CD14-positive monocyte (primary cell): Measurements from ENCODE around the gene DBT. TPM values are rescaled to one million over a fixed set of nuclear protein-coding genes. Genes with fewer than 3 reads are reported as not detected.

ENCODE experiments used
- DNase-seq, 3 donors: peaks; one replicate each; pipeline ENCODE4 v3.0.0-alpha.2; 2011 to 2022
- H2AFZ ChIP-seq: 2 replicates; pipeline ENCODE4 v1.6.0; 2012; ENCODE audit warnings: mild to moderate bottlenecking, low read depth, low read length, inconsistent platforms; ENCODE audit not compliant: insufficient read depth, poor library complexity, severe bottlenecking
- H3K27ac ChIP-seq, 2 donors: 1 replicate in 1 of 2; 2 replicates in 1 of 2; pipeline ENCODE4 v1.5.1; 2012 to 2013; ENCODE audit warnings: low read length in 2 of 2, control low read depth in 1 of 2, inconsistent platforms in 1 of 2, low read depth in 1 of 2, mild to moderate bottlenecking in 1 of 2
- H3K27me3 ChIP-seq, 2 donors: one replicate each; pipeline versions ENCODE4 v1.6.0 to v1.6.1; 2011 to 2013; ENCODE audit warnings: low read length in 2 of 2; ENCODE audit not compliant: control insufficient read depth in 2 of 2, insufficient read depth in 2 of 2
- H3K36me3 ChIP-seq, 2 donors: replicated peaks in 1 of 2; 1 replicate in 1 of 2; 2 replicates in 1 of 2; pipeline versions ENCODE4 v1.5.1 to v1.6.1; 2012 to 2013; ENCODE audit warnings: low read length in 2 of 2, control low read depth in 1 of 2, inconsistent platforms in 1 of 2, mild to moderate bottlenecking in 1 of 2; ENCODE audit not compliant: insufficient read depth in 2 of 2, control insufficient read depth in 1 of 2
- H3K4me1 ChIP-seq, 2 donors: 1 replicate in 1 of 2; 2 replicates in 1 of 2; pipeline versions ENCODE4 v1.5.1 to v1.6.1; 2012 to 2013; ENCODE audit warnings: low read length in 2 of 2, control low read depth in 1 of 2, inconsistent platforms in 1 of 2, mild to moderate bottlenecking in 1 of 2, moderate library complexity in 1 of 2; ENCODE audit not compliant: insufficient read depth in 2 of 2, control insufficient read depth in 1 of 2
- H3K4me2 ChIP-seq: replicated peaks from 2 replicates; pipeline ENCODE3; 2012; ENCODE audit warnings: low read length, moderate library complexity, mild to moderate bottlenecking; ENCODE audit not compliant: poor library complexity, severe bottlenecking; ENCODE audit errors: extremely low read depth
- H3K4me3 ChIP-seq, 3 experiments: fragments of 200-600 bp in 1 of 3; sonication (generic) in 1 of 3; replicated peaks in 1 of 3; 1 replicate in 2 of 3; 2 replicates in 1 of 3; pipeline ENCODE4 v1.5.1; 2011 to 2013; ENCODE audit warnings: low read length in 3 of 3, mild to moderate bottlenecking in 3 of 3, control low read depth in 2 of 3, low read depth in 2 of 3, inconsistent platforms in 1 of 3, moderate library complexity in 1 of 3
- H3K79me2 ChIP-seq: 2 replicates; pipeline ENCODE4 v1.6.0; 2012; ENCODE audit warnings: mild to moderate bottlenecking, control low read depth, inconsistent platforms, low read length, moderate library complexity; ENCODE audit not compliant: insufficient read depth
- H3K9ac ChIP-seq: 2 replicates; pipeline ENCODE4 v1.6.0; 2017; ENCODE audit warnings: low read length, mild to moderate bottlenecking; ENCODE audit not compliant: insufficient read depth, poor library complexity, severe bottlenecking
- H3K9me3 ChIP-seq, 2 donors: replicated peaks in 1 of 2; 1 replicate in 1 of 2; 2 replicates in 1 of 2; pipeline versions ENCODE4 v1.5.1 to v1.6.1; 2012 to 2013; ENCODE audit warnings: low read length in 2 of 2, control low read depth in 1 of 2; ENCODE audit not compliant: control insufficient read depth in 1 of 2, insufficient read depth in 1 of 2
- H4K20me1 ChIP-seq: 2 replicates; pipeline ENCODE4 v1.6.0; 2012; ENCODE audit warnings: mild to moderate bottlenecking, low read length, control low read depth, moderate library complexity; ENCODE audit not compliant: insufficient read depth
- H3K27ac Mint-ChIP-seq, 7 donors: one replicate each; pipeline ENCODE4 v1.8.0; 2020; ENCODE audit warnings: mild to moderate bottlenecking in 7 of 7, mixed read lengths in 7 of 7, moderate library complexity in 6 of 7, inconsistent platforms in 2 of 7
- H3K27me3 Mint-ChIP-seq, 3 donors: one replicate each; pipeline ENCODE4 v1.8.0; 2021 to 2022; ENCODE audit warnings: low read depth in 3 of 3, mild to moderate bottlenecking in 3 of 3, mixed read lengths in 3 of 3, moderate library complexity in 3 of 3, inconsistent platforms in 1 of 3
- H3K36me3 Mint-ChIP-seq, 2 donors: one replicate each; pipeline ENCODE4 v1.8.0; 2020; ENCODE audit warnings: mixed read lengths in 2 of 2, inconsistent platforms in 1 of 2, mild to moderate bottlenecking in 1 of 2
- H3K4me1 Mint-ChIP-seq: one replicate; pipeline ENCODE4 v1.8.0; 2020; ENCODE audit warnings: mild to moderate bottlenecking, mixed read lengths
- H3K4me3 Mint-ChIP-seq, 2 donors: one replicate each; pipeline ENCODE4 v1.8.0; 2020; ENCODE audit warnings: mild to moderate bottlenecking in 2 of 2, mixed read lengths in 2 of 2, moderate library complexity in 1 of 2
- H3K9me3 Mint-ChIP-seq, 7 donors: one replicate each; pipeline ENCODE4 v1.8.0; 2020 to 2022; ENCODE audit warnings: mixed read lengths in 7 of 7, mild to moderate bottlenecking in 6 of 7, moderate library complexity in 6 of 7, inconsistent platforms in 2 of 7
- CTCF ChIP-seq: fragments of 200-600 bp; IDR thresholded peaks from one replicate; pipeline ENCODE4 v1.8.0; 2022; ENCODE audit warnings: antibody characterized with exemption, mild to moderate bottlenecking
- WGBS: methylation state at CpG from one replicate; pipeline ENCODE4 v1.1.5; 2013; ENCODE audit warnings: missing lambda C conversion rate; ENCODE audit not compliant: insufficient coverage; 5-methylcytosine and 5-hydroxymethylcytosine counted together
- intact Hi-C, 2 donors: fragments of 100-400 bp; cut with micrococcal nuclease; formaldehyde crosslinking; loops; one replicate each; pipeline versions ENCODE4 v1.15.0 to v1.15.1; 2023
- polyA plus RNA-seq, 3 donors: library from polyadenylated mRNA; depleted of rRNA in 1 of 3; unstranded in 2 of 3; stranded (reverse) in 1 of 3; fragments of 300-500 nt in 2 of 3; fragments of >200 nt in 1 of 3; fragmentation: Illumina TruSeq in 2 of 3; gene quantifications; 1 replicate in 2 of 3; 2 replicates in 1 of 3; pipeline ENCODE4 v1.2.3, GENCODE V29; 2012 to 2021

Gene DBT
- polyA plus RNA-seq, 3 donors = 1.1 to 2.7 (median 1.5) TPM

GRCh38 chr1:100184536-100184935, 65.1 kb downstream of the DBT start:
- Histone ChIP-seq H3K27me3 (no peaks in the 10 kb centered on the region), H3K36me3 (peaks cover 3 to 5% of the 10 kb centered on the region in 2 donors), H2AFZ (no peak overlapping the region), H3K4me3 (no peak overlapping the region), H4K20me1 (no peaks in the 10 kb centered on the region), H3K27ac (no peak overlapping the region), H3K4me1 (no peaks in the 10 kb centered on the region), H3K9me3 (no peaks in the 10 kb centered on the region), H3K4me2 (no peak overlapping the region), H3K9ac (no peak overlapping the region), H3K79me2 (no peaks in the 10 kb centered on the region)
- H3K36me3 Mint-ChIP-seq = peaks cover 0 to 4% of the 10 kb centered on the region in 2 donors
- H3K4me1 Mint-ChIP-seq = no peaks in the 10 kb centered on the region
- no peak overlapping the region for H3K4me3 Mint-ChIP-seq
- peak overlapping the region in 1 of 7 donors; percentile 78 for H3K27ac Mint-ChIP-seq
- H3K27me3 Mint-ChIP-seq = no peaks in the 10 kb centered on the region
- no peak for DNase-seq
- peaks cover 0 to 17% (median 0%) of the 10 kb centered on the region in 7 donors for H3K9me3 Mint-ChIP-seq
- intact Hi-C loops = no loop called here
- WGBS = 0% methylated on average over 1 of the region's 1 CpG
- TF ChIP-seq CTCF = no peak

GRCh38 chr1:100183370-100183769, 66.3 kb downstream of the DBT start:
- Histone ChIP-seq H3K9ac (no peak overlapping the region), H3K27ac (no peak overlapping the region), H3K79me2 (no peaks in the 10 kb centered on the region), H2AFZ (no peak overlapping the region), H3K27me3 (no peaks in the 10 kb centered on the region), H3K4me1 (no peaks in the 10 kb centered on the region), H3K4me2 (no peak overlapping the region), H3K36me3 (no peaks in the 10 kb centered on the region), H3K4me3 (no peak overlapping the region), H4K20me1 (no peaks in the 10 kb centered on the region), H3K9me3 (no peaks in the 10 kb centered on the region)
- intact Hi-C loops = no loop called here
- H3K4me1 Mint-ChIP-seq = no peaks in the 10 kb centered on the region
- no peak overlapping the region for H3K27ac Mint-ChIP-seq
- no peaks in the 10 kb centered on the region for H3K27me3 Mint-ChIP-seq
- no peak overlapping the region for H3K4me3 Mint-ChIP-seq
- DNase-seq = no peak
- H3K36me3 Mint-ChIP-seq = peaks cover 0 to 4% of the 10 kb centered on the region in 2 donors
- H3K9me3 Mint-ChIP-seq = peaks cover 0 to 17% (median 0%) of the 10 kb centered on the region in 7 donors
- WGBS = 100% methylated on average over 1 of the region's 4 CpGs
- no peak for TF ChIP-seq CTCF
